CD14-positive monocyte (primary cell): ENCODE data around the gene PRSS1. TPM values are rescaled to one million over a fixed set of nuclear protein-coding genes. Genes with fewer than 3 reads are reported as not detected.

Experiments used
- DNase-seq, 3 donors: peaks; one replicate each; pipeline ENCODE4 v3.0.0-alpha.2; 2011 to 2022
- H2AFZ ChIP-seq: 2 replicates; pipeline ENCODE4 v1.6.0; 2012; ENCODE audit warnings: mild to moderate bottlenecking, low read depth, low read length, inconsistent platforms; ENCODE audit not compliant: insufficient read depth, poor library complexity, severe bottlenecking
- H3K27ac ChIP-seq, 2 donors: 1 replicate in 1 of 2; 2 replicates in 1 of 2; pipeline ENCODE4 v1.5.1; 2012 to 2013; ENCODE audit warnings: low read length in 2 of 2, control low read depth in 1 of 2, inconsistent platforms in 1 of 2, low read depth in 1 of 2, mild to moderate bottlenecking in 1 of 2
- H3K27me3 ChIP-seq, 2 donors: one replicate each; pipeline versions ENCODE4 v1.6.0 to v1.6.1; 2011 to 2013; ENCODE audit warnings: low read length in 2 of 2; ENCODE audit not compliant: control insufficient read depth in 2 of 2, insufficient read depth in 2 of 2
- H3K36me3 ChIP-seq, 2 donors: replicated peaks in 1 of 2; 1 replicate in 1 of 2; 2 replicates in 1 of 2; pipeline versions ENCODE4 v1.5.1 to v1.6.1; 2012 to 2013; ENCODE audit warnings: low read length in 2 of 2, control low read depth in 1 of 2, inconsistent platforms in 1 of 2, mild to moderate bottlenecking in 1 of 2; ENCODE audit not compliant: insufficient read depth in 2 of 2, control insufficient read depth in 1 of 2
- H3K4me1 ChIP-seq, 2 donors: 1 replicate in 1 of 2; 2 replicates in 1 of 2; pipeline versions ENCODE4 v1.5.1 to v1.6.1; 2012 to 2013; ENCODE audit warnings: low read length in 2 of 2, control low read depth in 1 of 2, inconsistent platforms in 1 of 2, mild to moderate bottlenecking in 1 of 2, moderate library complexity in 1 of 2; ENCODE audit not compliant: insufficient read depth in 2 of 2, control insufficient read depth in 1 of 2
- H3K4me2 ChIP-seq: replicated peaks from 2 replicates; pipeline ENCODE3; 2012; ENCODE audit warnings: low read length, moderate library complexity, mild to moderate bottlenecking; ENCODE audit not compliant: poor library complexity, severe bottlenecking; ENCODE audit errors: extremely low read depth
- H3K4me3 ChIP-seq, 3 experiments: fragments of 200-600 bp in 1 of 3; sonication (generic) in 1 of 3; replicated peaks in 1 of 3; 1 replicate in 2 of 3; 2 replicates in 1 of 3; pipeline ENCODE4 v1.5.1; 2011 to 2013; ENCODE audit warnings: low read length in 3 of 3, mild to moderate bottlenecking in 3 of 3, control low read depth in 2 of 3, low read depth in 2 of 3, inconsistent platforms in 1 of 3, moderate library complexity in 1 of 3
- H3K79me2 ChIP-seq: 2 replicates; pipeline ENCODE4 v1.6.0; 2012; ENCODE audit warnings: mild to moderate bottlenecking, control low read depth, inconsistent platforms, low read length, moderate library complexity; ENCODE audit not compliant: insufficient read depth
- H3K9ac ChIP-seq: 2 replicates; pipeline ENCODE4 v1.6.0; 2017; ENCODE audit warnings: low read length, mild to moderate bottlenecking; ENCODE audit not compliant: insufficient read depth, poor library complexity, severe bottlenecking
- H3K9me3 ChIP-seq, 2 donors: replicated peaks in 1 of 2; 1 replicate in 1 of 2; 2 replicates in 1 of 2; pipeline versions ENCODE4 v1.5.1 to v1.6.1; 2012 to 2013; ENCODE audit warnings: low read length in 2 of 2, control low read depth in 1 of 2; ENCODE audit not compliant: control insufficient read depth in 1 of 2, insufficient read depth in 1 of 2
- H4K20me1 ChIP-seq: 2 replicates; pipeline ENCODE4 v1.6.0; 2012; ENCODE audit warnings: mild to moderate bottlenecking, low read length, control low read depth, moderate library complexity; ENCODE audit not compliant: insufficient read depth
- H3K27ac Mint-ChIP-seq, 7 donors: one replicate each; pipeline ENCODE4 v1.8.0; 2020; ENCODE audit warnings: mild to moderate bottlenecking in 7 of 7, mixed read lengths in 7 of 7, moderate library complexity in 6 of 7, inconsistent platforms in 2 of 7
- H3K27me3 Mint-ChIP-seq, 3 donors: one replicate each; pipeline ENCODE4 v1.8.0; 2021 to 2022; ENCODE audit warnings: low read depth in 3 of 3, mild to moderate bottlenecking in 3 of 3, mixed read lengths in 3 of 3, moderate library complexity in 3 of 3, inconsistent platforms in 1 of 3
- H3K36me3 Mint-ChIP-seq, 2 donors: one replicate each; pipeline ENCODE4 v1.8.0; 2020; ENCODE audit warnings: mixed read lengths in 2 of 2, inconsistent platforms in 1 of 2, mild to moderate bottlenecking in 1 of 2
- H3K4me1 Mint-ChIP-seq: one replicate; pipeline ENCODE4 v1.8.0; 2020; ENCODE audit warnings: mild to moderate bottlenecking, mixed read lengths
- H3K4me3 Mint-ChIP-seq, 2 donors: one replicate each; pipeline ENCODE4 v1.8.0; 2020; ENCODE audit warnings: mild to moderate bottlenecking in 2 of 2, mixed read lengths in 2 of 2, moderate library complexity in 1 of 2
- H3K9me3 Mint-ChIP-seq, 7 donors: one replicate each; pipeline ENCODE4 v1.8.0; 2020 to 2022; ENCODE audit warnings: mixed read lengths in 7 of 7, mild to moderate bottlenecking in 6 of 7, moderate library complexity in 6 of 7, inconsistent platforms in 2 of 7
- CTCF ChIP-seq: fragments of 200-600 bp; IDR thresholded peaks from one replicate; pipeline ENCODE4 v1.8.0; 2022; ENCODE audit warnings: antibody characterized with exemption, mild to moderate bottlenecking
- WGBS: methylation state at CpG from one replicate; pipeline ENCODE4 v1.1.5; 2013; ENCODE audit warnings: missing lambda C conversion rate; ENCODE audit not compliant: insufficient coverage; 5-methylcytosine and 5-hydroxymethylcytosine counted together
- intact Hi-C, 2 donors: fragments of 100-400 bp; cut with micrococcal nuclease; formaldehyde crosslinking; loops; one replicate each; pipeline versions ENCODE4 v1.15.0 to v1.15.1; 2023
- polyA plus RNA-seq, 3 donors: library from polyadenylated mRNA; depleted of rRNA in 1 of 3; unstranded in 2 of 3; stranded (reverse) in 1 of 3; fragments of 300-500 nt in 2 of 3; fragments of >200 nt in 1 of 3; fragmentation: Illumina TruSeq in 2 of 3; gene quantifications; 1 replicate in 2 of 3; 2 replicates in 1 of 3; pipeline ENCODE4 v1.2.3, GENCODE V29; 2012 to 2021

PRSS1 gene
- polyA plus RNA-seq, 3 donors, result not detected

- Histone ChIP-seq H3K4me2 (no peak overlapping the region), H2AFZ (no peak overlapping the region), H3K9ac (no peak overlapping the region), H3K79me2 (no peaks in the 10 kb centered on the region), H3K36me3 (no peaks in the 10 kb centered on the region), H3K27me3 (peaks cover 31 to 35% of the 10 kb centered on the region in 2 donors), H3K27ac (no peak overlapping the region), H3K9me3 (peaks cover 0 to 21% of the 10 kb centered on the region in 2 donors), H4K20me1 (no peaks in the 10 kb centered on the region), H3K4me3 (no peak overlapping the region), H3K4me1 (peaks cover 15 to 17% of the 10 kb centered on the region in 2 donors)
- Mint-ChIP-seq H3K4me1 (peaks cover 19% of the 10 kb centered on the region), H3K27ac (no peak overlapping the region), H3K27me3 (peaks cover 34 to 42% (median 38%) of the 10 kb centered on the region in 3 donors), H3K9me3 (peaks cover 0 to 16% (median 7%) of the 10 kb centered on the region in 7 donors), H3K36me3 (peaks cover 3 to 6% of the 10 kb centered on the region in 2 donors), H3K4me3 (no peak overlapping the region)
- DNase-seq, result no peak
- 92% methylated on average over 2 of the region's 5 CpGs for WGBS
- intact Hi-C loops, result no loop called here
- no peak for TF ChIP-seq CTCF
Measured at GRCh38 chr7:142793156-142793555, 43.9 kb downstream of the PRSS1 start.

GRCh38 chr7:142795339-142795863 lies 46.1 kb downstream of the PRSS1 start:
- H3K4me3 Mint-ChIP-seq, result peak overlapping the region in 1 of 2 donors; percentile 83
- Histone ChIP-seq H3K4me3 (no peak overlapping the region), H3K4me2 (no peak overlapping the region), H3K79me2 (no peaks in the 10 kb centered on the region), H3K9me3 (peaks cover 0 to 25% of the 10 kb centered on the region in 2 donors), H3K36me3 (no peaks in the 10 kb centered on the region), H3K27me3 (peaks cover 48 to 50% of the 10 kb centered on the region in 2 donors), H4K20me1 (no peaks in the 10 kb centered on the region), H3K4me1 (peaks cover 15 to 17% of the 10 kb centered on the region in 2 donors), H3K9ac (no peak overlapping the region), H3K27ac (no peak overlapping the region), H2AFZ (no peak overlapping the region)
- DNase-seq, result no peak
- TF ChIP-seq CTCF, result no peak
- H3K27ac Mint-ChIP-seq, result peak overlapping the region in 1 of 7 donors; percentile 34
- peaks cover 0 to 16% (median 7%) of the 10 kb centered on the region in 7 donors for H3K9me3 Mint-ChIP-seq
- 100% methylated on average over 1 of the region's 5 CpGs for WGBS
- H3K36me3 Mint-ChIP-seq, result peaks cover 3 to 10% of the 10 kb centered on the region in 2 donors
- H3K27me3 Mint-ChIP-seq, result peaks cover 47 to 59% (median 54%) of the 10 kb centered on the region in 3 donors
- intact Hi-C loops, result loop anchor here in 1 of 2 donors (5.0 kb wide), 1 partner anchor 148 kb away; no protein-coding TSS in a partner anchor
- peaks cover 20% of the 10 kb centered on the region for H3K4me1 Mint-ChIP-seq
